GM12872 (cell line): ENCODE measurements around the gene C19orf25.
A peak's percentile ranks its signal among the peaks of the same experiment; 100 is the strongest.

Experiments used
- CTCF ChIP-seq: IDR thresholded peaks from 3 replicates; pipeline ENCODE4 v1.5.1; 2011; ENCODE audit warnings: low read depth, mild to moderate bottlenecking, low read length, moderate library complexity; ENCODE audit not compliant: insufficient read depth

C19orf25 gene

GRCh38 chr19:1466461-1467214, 12.4 kb downstream of the C19orf25 start:
- no peak for TF ChIP-seq CTCF

- no peak for TF ChIP-seq CTCF
Measured at GRCh38 chr19:1466018-1466460, 13.0 kb downstream of the C19orf25 start.

GRCh38 chr19:1465191-1466016, 13.6 kb downstream of the C19orf25 start:
- peak; percentile 31; the same call in 1 of the 3 replicates for TF ChIP-seq CTCF

- no peak for TF ChIP-seq CTCF
Measured at GRCh38 chr19:1461862-1462261, 17.2 kb downstream of the C19orf25 start.

- no peak for TF ChIP-seq CTCF
Measured at GRCh38 chr19:1460033-1460995, 18.7 kb downstream of the C19orf25 start.

- TF ChIP-seq CTCF: no peak
Measured at GRCh38 chr19:1459479-1459878, 19.5 kb downstream of the C19orf25 start.

GRCh38 chr19:1457892-1458291, 21.1 kb downstream of the C19orf25 start:
- no peak for TF ChIP-seq CTCF
